Endodermal cell (in vitro differentiated cells): ENCODE results near the gene OR1J2. TPM values are rescaled to one million over a fixed set of nuclear protein-coding genes. Genes with fewer than 3 reads are reported as not detected.

Experiments used
- DNase-seq: peaks from one replicate; pipeline ENCODE4 v3.0.0-alpha.2; 2017
- H3K27ac ChIP-seq: 2 replicates; pipeline ENCODE4 v1.5.1; 2013; ENCODE audit warnings: mild to moderate bottlenecking, low read depth, low read length, moderate library complexity
- H3K27me3 ChIP-seq: 2 replicates; pipeline ENCODE4 v1.6.1; 2013; ENCODE audit warnings: mild to moderate bottlenecking, low read length, moderate library complexity; ENCODE audit not compliant: insufficient read depth, control insufficient read depth, poor library complexity, severe bottlenecking
- H3K36me3 ChIP-seq: 2 replicates; pipeline ENCODE4 v1.7.0; 2013; ENCODE audit warnings: mild to moderate bottlenecking, low read length, moderate library complexity; ENCODE audit not compliant: control insufficient read depth, insufficient read depth
- H3K4me1 ChIP-seq: one replicate; pipeline ENCODE4 v1.7.0; 2013; ENCODE audit warnings: low read length; ENCODE audit not compliant: control insufficient read depth, insufficient read depth
- H3K4me3 ChIP-seq: 2 replicates; pipeline ENCODE4 v1.5.1; 2013; ENCODE audit warnings: mild to moderate bottlenecking, low read length, moderate library complexity
- H3K9ac ChIP-seq: 2 replicates; pipeline ENCODE4 v1.6.1; 2013; ENCODE audit warnings: mild to moderate bottlenecking, low read length, moderate library complexity; ENCODE audit not compliant: poor library complexity, severe bottlenecking; ENCODE audit errors: extremely low read depth
- H3K9me3 ChIP-seq: 2 replicates; pipeline ENCODE4 v1.6.1; 2013; ENCODE audit warnings: mild to moderate bottlenecking, low read length, moderate library complexity; ENCODE audit not compliant: control insufficient read depth
- H3K27ac Mint-ChIP-seq: 2 replicates; pipeline ENCODE4 v1.8.0; 2020; ENCODE audit warnings: mixed read lengths
- H3K27me3 Mint-ChIP-seq: 2 replicates; pipeline ENCODE4 v1.8.0; 2021; ENCODE audit warnings: mild to moderate bottlenecking, mixed read lengths; ENCODE audit not compliant: insufficient read depth
- H3K36me3 Mint-ChIP-seq: 2 replicates; pipeline ENCODE4 v1.8.0; 2020; ENCODE audit warnings: low read depth, mixed read lengths
- H3K4me1 Mint-ChIP-seq: 2 replicates; pipeline ENCODE4 v1.8.0; 2020; ENCODE audit warnings: mixed read lengths
- H3K4me3 Mint-ChIP-seq: 2 replicates; pipeline ENCODE4 v1.8.0; 2020; ENCODE audit warnings: mild to moderate bottlenecking, moderate library complexity, mixed read lengths
- H3K9me3 Mint-ChIP-seq: 2 replicates; pipeline ENCODE4 v1.8.0; 2020; ENCODE audit warnings: mild to moderate bottlenecking, mixed read lengths
- WGBS, 2 experiments: methylation state at CpG; one replicate each; pipeline versions ENCODE4 v1.1.5 to v1.1.7; 2013; ENCODE audit warnings: missing lambda C conversion rate in 2 of 2, mixed read lengths in 1 of 2; ENCODE audit not compliant: insufficient coverage in 1 of 2, insufficient read length in 1 of 2; 5-methylcytosine and 5-hydroxymethylcytosine counted together
- total RNA-seq, 2 donors: library from RNA; stranded (reverse); fragmentation: NEBNext Ultra II Directional in 1 of 2; extraction: Animal tissue kit (Norgen Biotek cat#: 25700) in 1 of 2; gene quantifications; 2 replicates in 1 of 2; 3 replicates in 1 of 2; pipeline ENCODE4 v1.2.1, GENCODE V29; 2021
- TF ChIP-seq, protein P1 (sequence below): fragments of 200-600 bp; sonication (generic); conservative IDR thresholded peaks from 2 replicates; pipeline ENCODE4 v1.5.0; 2021; ENCODE audit warnings: antibody characterized with exemption, mild to moderate bottlenecking

The OR1J2 gene
- total RNA-seq, 2 donors from 2014 or later = not detected

DNA sequence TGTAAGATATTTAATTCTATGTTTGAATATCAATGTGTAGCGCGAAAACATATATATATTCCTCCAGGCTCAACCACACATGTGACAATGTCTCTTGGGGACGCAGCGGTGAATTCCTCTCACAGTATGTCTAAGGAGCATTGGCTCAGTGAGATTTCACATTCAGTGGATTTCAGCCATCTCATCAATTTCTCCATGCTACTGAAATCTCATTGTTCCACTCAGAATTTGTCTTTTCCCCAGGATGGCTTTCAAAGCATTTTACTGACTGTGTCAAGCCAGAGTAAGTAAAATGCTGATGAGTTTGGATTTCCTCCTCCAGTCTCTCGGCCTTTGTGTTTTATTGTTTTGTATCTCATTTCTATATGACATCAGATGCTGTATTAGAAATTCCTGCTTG, 31.5 kb upstream of the OR1J2 start:
- Histone ChIP-seq H3K27ac (no peak overlapping the region), H3K27me3 (no peaks in the 10 kb centered on the region), H3K4me1 (no peaks in the 10 kb centered on the region), H3K4me3 (no peak overlapping the region), H3K9ac (no peak overlapping the region), H3K36me3 (no peaks in the 10 kb centered on the region), H3K9me3 (no peaks in the 10 kb centered on the region)
- no peaks in the 10 kb centered on the region for H3K9me3 Mint-ChIP-seq
- no peaks in the 10 kb centered on the region for H3K4me1 Mint-ChIP-seq
- WGBS, 2 experiments = 84 to 90% methylated on average over 2 to 5 of the region's 5 CpGs
- DNase-seq = no peak
- H3K4me3 Mint-ChIP-seq = no peak overlapping the region
- TF ChIP-seq, protein P1, sequence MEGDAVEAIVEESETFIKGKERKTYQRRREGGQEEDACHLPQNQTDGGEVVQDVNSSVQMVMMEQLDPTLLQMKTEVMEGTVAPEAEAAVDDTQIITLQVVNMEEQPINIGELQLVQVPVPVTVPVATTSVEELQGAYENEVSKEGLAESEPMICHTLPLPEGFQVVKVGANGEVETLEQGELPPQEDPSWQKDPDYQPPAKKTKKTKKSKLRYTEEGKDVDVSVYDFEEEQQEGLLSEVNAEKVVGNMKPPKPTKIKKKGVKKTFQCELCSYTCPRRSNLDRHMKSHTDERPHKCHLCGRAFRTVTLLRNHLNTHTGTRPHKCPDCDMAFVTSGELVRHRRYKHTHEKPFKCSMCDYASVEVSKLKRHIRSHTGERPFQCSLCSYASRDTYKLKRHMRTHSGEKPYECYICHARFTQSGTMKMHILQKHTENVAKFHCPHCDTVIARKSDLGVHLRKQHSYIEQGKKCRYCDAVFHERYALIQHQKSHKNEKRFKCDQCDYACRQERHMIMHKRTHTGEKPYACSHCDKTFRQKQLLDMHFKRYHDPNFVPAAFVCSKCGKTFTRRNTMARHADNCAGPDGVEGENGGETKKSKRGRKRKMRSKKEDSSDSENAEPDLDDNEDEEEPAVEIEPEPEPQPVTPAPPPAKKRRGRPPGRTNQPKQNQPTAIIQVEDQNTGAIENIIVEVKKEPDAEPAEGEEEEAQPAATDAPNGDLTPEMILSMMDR = no peak
- no peaks in the 10 kb centered on the region for H3K36me3 Mint-ChIP-seq
- peaks cover 11% of the 10 kb centered on the region for H3K27me3 Mint-ChIP-seq
- H3K27ac Mint-ChIP-seq = no peak overlapping the region

DNA sequence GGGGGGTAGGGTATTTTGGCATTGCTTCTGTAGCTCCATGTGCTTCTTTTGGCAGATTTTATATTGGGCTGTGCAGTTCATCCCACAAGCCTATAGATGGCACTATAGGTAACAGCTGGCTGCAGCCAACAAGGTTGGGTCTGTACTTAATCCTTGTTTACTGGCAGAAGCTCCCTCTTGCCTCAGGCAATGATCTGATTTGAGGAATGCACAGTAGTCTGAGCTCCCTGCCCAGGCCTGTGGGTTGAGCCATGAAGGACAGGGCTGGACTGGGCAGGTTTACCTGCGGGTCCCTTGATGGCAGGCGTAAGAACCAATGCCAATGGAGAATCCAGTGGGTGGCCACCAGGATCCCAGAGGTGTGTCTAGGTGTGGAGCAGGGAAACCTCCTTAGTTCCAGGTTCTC, 11.7 kb upstream of the OR1J2 start:
- TF ChIP-seq, protein P1 = peak; percentile 87
- Mint-ChIP-seq H3K9me3 (no peaks in the 10 kb centered on the region), H3K4me3 (no peak overlapping the region), H3K4me1 (no peaks in the 10 kb centered on the region), H3K36me3 (no peaks in the 10 kb centered on the region), H3K27me3 (peaks cover 32% of the 10 kb centered on the region), H3K27ac (no peak overlapping the region)
- Histone ChIP-seq H3K4me1 (no peaks in the 10 kb centered on the region), H3K9me3 (peaks cover 4% of the 10 kb centered on the region), H3K36me3 (no peaks in the 10 kb centered on the region), H3K27me3 (no peaks in the 10 kb centered on the region), H3K9ac (no peak overlapping the region), H3K4me3 (no peak overlapping the region), H3K27ac (no peak overlapping the region)
- DNase-seq = peak; percentile 79
- 60% methylated on average over 2 of the region's 2 CpGs; no CpG with 5 or more reads in 1 of the 2 experiments for WGBS, 2 experiments

GRCh38 chr9:122506964-122507363, 3.6 kb upstream of the OR1J2 start:
- no peak for DNase-seq
- Mint-ChIP-seq H3K9me3 (no peaks in the 10 kb centered on the region), H3K4me3 (no peak overlapping the region)

More at GRCh38 chr9:122506964-122507363, 3.6 kb upstream of the OR1J2 start:
- H3K4me3 ChIP-seq = no peak overlapping the region
- no peak overlapping the region for H3K27ac Mint-ChIP-seq
- H3K4me1 ChIP-seq = no peaks in the 10 kb centered on the region
- 40 to 61% methylated on average over 2 of the region's 2 CpGs for WGBS, 2 experiments
- no peak overlapping the region for H3K27ac ChIP-seq
- H3K27me3 ChIP-seq = peaks cover 17% of the 10 kb centered on the region
- H3K9ac ChIP-seq = no peak overlapping the region
- H3K4me1 Mint-ChIP-seq = peaks cover 8% of the 10 kb centered on the region
- TF ChIP-seq, protein P1 = no peak
- H3K36me3 ChIP-seq = no peaks in the 10 kb centered on the region
- no peaks in the 10 kb centered on the region for H3K36me3 Mint-ChIP-seq
- peaks cover 12% of the 10 kb centered on the region for H3K9me3 ChIP-seq
- peaks cover 52% of the 10 kb centered on the region for H3K27me3 Mint-ChIP-seq
